ENCODE data around the gene PKN3. TPM values are rescaled to one million over a fixed set of nuclear protein-coding genes. Genes with fewer than 3 reads are reported as not detected.

PKN3 gene
- total and polyA plus RNA-seq, 2 donors (not counting 1 experiment from before 2014, with no cell fraction given): 1.4 to 3.7 TPM

- TF ChIP-seq EZH2 (IDR thresholded peaks at IDR 0.05; ENCODE audit: borderline replicate concordance, insufficient read depth, low read depth, low read length, poor library complexity, severe bottlenecking) (no peak), CTCF (IDR thresholded peaks at IDR 0.05) (no peak)
- Histone ChIP-seq H2AFZ (ENCODE audit: insufficient read depth, low read depth, low read length, poor library complexity, severe bottlenecking) (no peak overlapping the region), H3K4me3 (ENCODE audit: control extremely low read depth in 1 of 5, extremely low read depth in 1 of 5, insufficient read depth in 1 of 5, low read depth in 2 of 5, low read length in 4 of 5) (no peak overlapping the region), H3K27ac (ENCODE audit: low read length in 2 of 2) (no peak overlapping the region), H3K4me2 (replicated peaks; ENCODE audit: low read depth, low read length, poor library complexity, severe bottlenecking) (no peak overlapping the region), H3K4me1 (ENCODE audit: control insufficient read depth in 2 of 2, insufficient read depth in 2 of 2, low read length in 2 of 2) (peaks cover 2 to 3% of the 10 kb centered on the region in 2 donors), H4K20me1 (ENCODE audit: control insufficient read depth, insufficient read depth, low read length, poor library complexity, severe bottlenecking) (no peaks in the 10 kb centered on the region), H3K36me3 (replicated peaks in 1 of 2; ENCODE audit: control extremely low read depth in 1 of 2, control insufficient read depth in 1 of 2, extremely low read depth in 1 of 2, insufficient read depth in 2 of 2, low read length in 1 of 2) (peaks cover 0 to 17% of the 10 kb centered on the region in 2 experiments), H3K9ac (ENCODE audit: low read length) (no peak overlapping the region), H3K79me2 (ENCODE audit: control insufficient read depth, insufficient read depth, low read length) (no peaks in the 10 kb centered on the region), H3K9me3 (ENCODE audit: control extremely low read depth in 1 of 3, control insufficient read depth in 2 of 3, insufficient read depth in 1 of 3, low read length in 2 of 3) (no peaks in the 10 kb centered on the region), H3K27me3 (replicated peaks in 1 of 4; ENCODE audit: control extremely low read depth in 1 of 4, control insufficient read depth in 3 of 4, insufficient read depth in 4 of 4, low read length in 3 of 4) (no peaks in the 10 kb centered on the region)
- Mint-ChIP-seq H3K9me3 (ENCODE audit: insufficient read depth) (no peaks in the 10 kb centered on the region), H3K27me3 (no peaks in the 10 kb centered on the region), H3K4me1 (peaks cover 6% of the 10 kb centered on the region), H3K4me3 (no peak overlapping the region), H3K27ac (no peak overlapping the region)
- DNase-seq: peak; percentile 6
- intact Hi-C loops (cut with micrococcal nuclease): no loop called here
- ChIA-PET POLR2A (interaction anchor here (0.5 kb wide), 1 partner anchor 49 kb away, joined by 3 read pairs; no protein-coding TSS in a partner anchor), CTCF (no interaction called here)
- 98% methylated on average over 24 of the region's 27 CpGs for WGBS (ENCODE audit: insufficient coverage)
- ATAC-seq (ENCODE audit: low read depth): no peak
Observed at GRCh38 chr9:128729766-128730517, 27.6 kb downstream of the PKN3 start.

DNA sequence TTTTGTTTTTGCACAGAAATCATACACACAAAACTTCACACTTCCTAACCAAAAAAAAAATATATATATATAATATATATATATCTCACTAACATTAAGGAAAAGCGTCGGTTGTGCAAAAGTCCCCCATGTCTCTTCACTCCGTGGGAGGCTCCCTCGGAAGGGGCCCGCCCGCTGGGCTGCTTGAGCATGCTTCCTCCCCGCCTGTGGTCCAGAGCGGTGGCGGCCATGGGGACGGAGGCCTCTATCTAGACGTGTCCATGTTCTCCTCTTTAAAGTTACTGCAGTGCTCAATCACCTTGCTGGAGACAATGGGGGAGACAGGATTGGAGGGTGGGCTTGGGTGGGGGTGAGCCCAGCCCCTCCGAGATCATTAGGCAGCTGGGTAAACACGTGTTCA, 28.8 kb downstream of the PKN3 start:
- no peaks in the 10 kb centered on the region for H3K4me1 ChIP-seq (ENCODE audit: control insufficient read depth in 2 of 2, insufficient read depth in 2 of 2, low read length in 2 of 2)
- no peaks in the 10 kb centered on the region for H3K79me2 ChIP-seq (ENCODE audit: control insufficient read depth, insufficient read depth, low read length)
- 96% methylated on average over 5 of the region's 13 CpGs for WGBS (ENCODE audit: insufficient coverage)
- intact Hi-C loops (cut with micrococcal nuclease): no loop called here
- H3K9ac ChIP-seq (ENCODE audit: low read length): no peak overlapping the region
- ATAC-seq (ENCODE audit: low read depth) (no peak), DNase-seq (no peak)
- ChIA-PET POLR2A (no interaction called here), CTCF (no interaction called here)
- H2AFZ ChIP-seq (ENCODE audit: insufficient read depth, low read depth, low read length, poor library complexity, severe bottlenecking): no peak overlapping the region
- H3K9me3 Mint-ChIP-seq (ENCODE audit: insufficient read depth): no peaks in the 10 kb centered on the region
- H3K27me3 Mint-ChIP-seq: no peaks in the 10 kb centered on the region
- peaks cover 1% of the 10 kb centered on the region for H3K4me1 Mint-ChIP-seq
- peaks cover 0 to 23% of the 10 kb centered on the region in 2 experiments for H3K36me3 ChIP-seq (replicated peaks in 1 of 2; ENCODE audit: control extremely low read depth in 1 of 2, control insufficient read depth in 1 of 2, extremely low read depth in 1 of 2, insufficient read depth in 2 of 2, low read length in 1 of 2)
- no peak overlapping the region for H3K4me2 ChIP-seq (replicated peaks; ENCODE audit: low read depth, low read length, poor library complexity, severe bottlenecking)
- TF ChIP-seq CTCF (IDR thresholded peaks at IDR 0.05) (no peak), EZH2 (IDR thresholded peaks at IDR 0.05; ENCODE audit: borderline replicate concordance, insufficient read depth, low read depth, low read length, poor library complexity, severe bottlenecking) (no peak)
- H3K4me3 ChIP-seq (ENCODE audit: control extremely low read depth in 1 of 5, extremely low read depth in 1 of 5, insufficient read depth in 1 of 5, low read depth in 2 of 5, low read length in 4 of 5): no peak overlapping the region
- H3K4me3 Mint-ChIP-seq: no peak overlapping the region
- H4K20me1 ChIP-seq (ENCODE audit: control insufficient read depth, insufficient read depth, low read length, poor library complexity, severe bottlenecking): no peaks in the 10 kb centered on the region
- no peaks in the 10 kb centered on the region for H3K27me3 ChIP-seq (replicated peaks in 1 of 4; ENCODE audit: control extremely low read depth in 1 of 4, control insufficient read depth in 3 of 4, insufficient read depth in 4 of 4, low read length in 3 of 4)
- no peak overlapping the region for H3K27ac ChIP-seq (ENCODE audit: low read length in 2 of 2)
- H3K27ac Mint-ChIP-seq: no peak overlapping the region
- H3K9me3 ChIP-seq (ENCODE audit: control extremely low read depth in 1 of 3, control insufficient read depth in 2 of 3, insufficient read depth in 1 of 3, low read length in 2 of 3): no peaks in the 10 kb centered on the region
